AG10803 (cell line): ENCODE data around the gene CLIP4.

Experiments
- DNase-seq: peaks from one replicate; pipeline ENCODE4 v3.0.0; 2010; ENCODE audit warnings: low read depth
- H3K4me3 ChIP-seq: 2 replicates; pipeline ENCODE4 v1.5.1; 2011; ENCODE audit warnings: mild to moderate bottlenecking, low read length, control low read depth
- TF ChIP-seq, protein P1 (sequence below): conservative IDR thresholded peaks from 2 replicates; pipeline ENCODE4 v1.5.1; 2011; ENCODE audit warnings: mild to moderate bottlenecking, low read length, control low read depth, inconsistent platforms

CLIP4 gene

DNA sequence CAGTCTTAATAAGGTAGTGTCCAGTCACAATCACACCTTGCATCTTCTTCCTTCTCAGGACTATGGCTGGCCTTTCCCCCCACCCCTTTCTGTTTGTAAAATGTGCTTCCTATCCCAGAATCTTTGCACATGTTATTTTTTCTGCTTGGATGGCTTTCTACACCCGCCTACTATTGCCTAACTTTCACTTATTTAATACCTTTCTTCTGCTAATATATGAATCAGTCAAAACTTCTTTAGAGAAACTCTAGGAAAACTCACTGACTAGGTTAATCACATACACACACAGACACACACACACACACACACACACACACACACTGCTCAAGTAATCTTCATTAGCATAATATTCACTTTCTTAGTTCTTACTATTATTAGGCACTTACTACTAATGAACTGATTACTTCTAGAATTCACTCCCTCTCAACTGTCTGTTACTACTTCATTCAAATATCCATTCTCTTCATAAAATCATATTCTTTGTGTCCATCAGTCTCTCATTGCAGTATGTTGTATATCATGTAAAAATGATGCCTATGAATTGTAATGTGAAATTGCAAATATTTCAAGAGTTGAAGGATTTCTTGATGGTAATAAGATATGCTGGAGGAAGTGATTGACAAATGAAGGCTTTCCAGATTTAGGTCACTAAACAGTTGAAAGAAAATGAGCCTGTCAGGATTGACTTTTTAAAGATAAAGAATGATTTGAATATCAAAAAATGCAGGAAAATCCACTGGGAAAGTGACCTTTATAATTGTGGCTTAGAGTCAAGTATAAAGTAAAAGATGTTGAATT, 51.2 kb downstream of the CLIP4 start:
- TF ChIP-seq, protein P1, sequence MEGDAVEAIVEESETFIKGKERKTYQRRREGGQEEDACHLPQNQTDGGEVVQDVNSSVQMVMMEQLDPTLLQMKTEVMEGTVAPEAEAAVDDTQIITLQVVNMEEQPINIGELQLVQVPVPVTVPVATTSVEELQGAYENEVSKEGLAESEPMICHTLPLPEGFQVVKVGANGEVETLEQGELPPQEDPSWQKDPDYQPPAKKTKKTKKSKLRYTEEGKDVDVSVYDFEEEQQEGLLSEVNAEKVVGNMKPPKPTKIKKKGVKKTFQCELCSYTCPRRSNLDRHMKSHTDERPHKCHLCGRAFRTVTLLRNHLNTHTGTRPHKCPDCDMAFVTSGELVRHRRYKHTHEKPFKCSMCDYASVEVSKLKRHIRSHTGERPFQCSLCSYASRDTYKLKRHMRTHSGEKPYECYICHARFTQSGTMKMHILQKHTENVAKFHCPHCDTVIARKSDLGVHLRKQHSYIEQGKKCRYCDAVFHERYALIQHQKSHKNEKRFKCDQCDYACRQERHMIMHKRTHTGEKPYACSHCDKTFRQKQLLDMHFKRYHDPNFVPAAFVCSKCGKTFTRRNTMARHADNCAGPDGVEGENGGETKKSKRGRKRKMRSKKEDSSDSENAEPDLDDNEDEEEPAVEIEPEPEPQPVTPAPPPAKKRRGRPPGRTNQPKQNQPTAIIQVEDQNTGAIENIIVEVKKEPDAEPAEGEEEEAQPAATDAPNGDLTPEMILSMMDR = no peak
- H3K4me3 ChIP-seq = no peak overlapping the region
- peak; percentile 36 for DNase-seq

DNA sequence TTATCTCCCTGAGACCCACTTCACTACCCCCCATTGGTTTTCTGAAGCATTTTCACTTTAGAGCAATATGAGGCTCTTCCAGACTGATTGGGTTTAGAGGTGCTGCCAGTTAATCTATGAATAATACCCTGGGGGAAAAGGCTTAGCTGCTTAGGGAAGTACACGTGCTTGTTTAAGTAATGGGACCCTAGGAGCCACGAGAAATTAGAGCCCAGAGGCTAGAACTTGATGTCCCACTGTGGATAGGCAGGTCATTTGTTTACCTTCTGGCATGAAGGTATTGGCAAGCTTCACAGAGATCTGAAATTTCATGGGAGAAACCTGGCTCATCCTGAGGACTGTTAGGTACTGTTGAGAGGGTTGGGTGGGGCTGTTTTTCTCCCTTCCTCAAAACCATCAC, 59.7 kb downstream of the CLIP4 start:
- TF ChIP-seq, protein P1 = no peak
- no peak for DNase-seq
- no peak overlapping the region for H3K4me3 ChIP-seq

DNA sequence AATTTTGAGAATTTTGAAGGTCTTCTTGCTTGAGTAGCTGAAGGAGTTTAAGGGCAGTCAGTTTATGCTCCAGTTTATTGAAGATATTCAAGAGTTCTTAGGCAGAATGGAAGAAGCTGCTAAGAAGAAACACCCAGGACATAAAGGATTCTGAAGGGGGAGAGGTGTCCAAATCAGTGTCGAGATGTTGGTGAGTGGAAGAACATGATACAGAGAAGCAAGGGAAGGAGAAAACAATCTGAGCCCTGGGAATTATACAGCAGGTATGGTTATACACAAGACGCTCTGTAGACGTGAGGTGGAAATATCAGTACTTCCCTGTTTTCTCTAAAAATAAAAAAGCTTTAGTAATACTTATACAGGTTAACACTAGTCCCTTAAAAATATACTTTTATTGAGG, 60.1 kb downstream of the CLIP4 start:
- TF ChIP-seq, protein P1 = no peak
- no peak for DNase-seq

DNA sequence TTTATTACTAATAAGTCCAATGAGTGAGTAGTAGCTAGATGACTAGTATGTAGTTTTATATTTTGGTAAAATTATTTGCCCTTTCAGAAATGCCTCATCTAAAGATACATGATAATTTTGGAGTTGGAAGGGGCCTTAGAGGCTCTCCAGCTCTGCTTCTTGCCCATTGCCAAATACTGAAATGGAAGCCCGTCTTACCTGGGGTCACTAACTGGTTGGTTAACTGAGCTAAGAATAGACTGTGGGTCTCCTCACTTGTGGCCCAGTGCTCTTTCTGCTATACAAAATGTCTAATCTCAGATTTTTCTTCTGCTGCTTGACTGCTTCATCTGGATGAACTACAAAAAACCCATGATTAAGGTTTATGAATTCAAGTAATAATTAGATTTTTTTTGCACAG, 67.1 kb downstream of the CLIP4 start:
- H3K4me3 ChIP-seq = no peak overlapping the region
- TF ChIP-seq, protein P1 = no peak
- no peak for DNase-seq

More for the DNA sequence above, 60.1 kb downstream of the CLIP4 start:
- no peak overlapping the region for H3K4me3 ChIP-seq

DNA sequence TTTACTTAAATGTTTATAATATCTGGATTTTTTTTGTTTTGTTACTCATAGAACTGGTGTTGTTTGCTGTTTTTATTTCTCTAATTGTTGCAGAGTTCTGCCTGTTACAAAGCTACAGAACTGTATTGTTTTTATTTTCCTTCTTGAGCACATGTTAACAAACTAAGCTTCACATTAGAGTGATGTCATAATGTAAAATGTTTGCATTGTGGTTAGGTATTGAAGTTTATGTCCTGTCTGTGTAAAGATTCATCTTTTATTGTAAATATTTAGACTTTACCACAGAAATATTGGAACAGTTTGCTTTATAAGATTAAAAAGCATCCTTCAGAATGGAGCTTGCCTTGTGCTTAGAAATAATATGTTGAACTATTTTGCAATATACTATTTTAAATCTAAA, 67.7 kb downstream of the CLIP4 start:
- DNase-seq = no peak
- H3K4me3 ChIP-seq = no peak overlapping the region
- TF ChIP-seq, protein P1 = no peak

DNA sequence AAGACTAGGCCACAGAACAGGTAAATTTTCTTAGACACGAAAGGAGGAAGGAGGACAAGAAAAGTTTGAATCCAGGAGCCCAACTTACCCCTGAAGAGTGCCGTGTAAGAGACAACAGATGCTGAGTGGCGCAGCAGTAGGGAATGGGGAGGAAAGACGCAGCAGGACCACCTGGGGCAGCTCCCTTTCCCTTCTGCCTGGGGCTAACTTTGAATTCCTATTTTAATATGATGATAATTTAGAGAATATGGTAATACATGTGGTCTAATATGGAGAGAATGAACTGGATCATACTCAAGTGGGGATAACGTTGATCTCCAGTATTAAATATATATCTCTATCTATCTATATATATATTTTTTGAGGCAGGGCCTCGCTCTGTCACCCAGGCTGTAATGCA, 69.3 kb downstream of the CLIP4 start:
- TF ChIP-seq, protein P1 = no peak
- DNase-seq = no peak
- H3K4me3 ChIP-seq = no peak overlapping the region

DNA sequence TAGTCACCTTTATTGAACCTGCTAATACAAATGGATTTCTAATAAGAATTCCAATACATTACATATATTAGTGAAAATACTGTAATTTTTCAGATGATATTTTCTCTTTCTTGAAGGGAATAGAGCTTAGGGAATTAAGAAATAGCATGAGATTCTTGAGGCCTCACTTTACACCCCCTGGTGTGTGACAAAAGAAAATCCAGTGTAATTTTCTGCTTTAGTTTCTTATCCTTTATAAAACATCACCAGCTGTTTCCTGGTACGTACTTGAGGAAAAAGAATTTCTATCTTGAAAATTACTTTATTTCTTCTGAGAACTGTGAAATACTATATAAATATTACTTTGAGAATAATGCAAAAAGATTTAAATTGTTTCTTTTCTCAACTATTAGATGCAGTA, 71.6 kb downstream of the CLIP4 start:
- DNase-seq = no peak
- H3K4me3 ChIP-seq = no peak overlapping the region
- TF ChIP-seq, protein P1 = no peak
